ENCODE data around the gene MAPK8. TPM values are rescaled to one million over a fixed set of nuclear protein-coding genes. Genes with fewer than 3 reads are reported as not detected.

MAPK8 gene
- polyA plus RNA-seq, 2 donors, result 14.5 to 16.1 TPM

DNA sequence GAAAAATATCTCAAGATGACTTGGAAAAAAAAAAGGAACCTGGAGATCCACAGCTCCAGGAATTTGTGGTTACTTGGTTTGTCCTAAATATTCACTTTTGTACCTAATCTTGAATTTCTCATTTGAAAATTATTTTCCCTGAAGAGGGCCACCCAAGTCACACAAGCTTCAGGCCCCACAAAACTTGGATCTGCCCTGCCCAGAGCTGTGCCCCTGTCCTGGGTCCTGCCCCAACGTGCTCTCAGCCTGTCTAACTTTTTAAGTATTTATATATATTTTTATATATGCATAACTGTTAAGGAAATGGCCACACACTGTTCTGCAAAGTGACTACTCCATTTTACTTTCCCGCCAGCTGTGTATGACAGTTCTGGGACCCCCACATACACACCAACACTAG, 174.9 kb downstream of the MAPK8 start:
- Histone ChIP-seq H3K9me3 (ENCODE audit: control insufficient read depth in 2 of 2, insufficient read depth in 1 of 2, low read depth in 1 of 2, low read length in 1 of 2) (no peaks in the 10 kb centered on the region), H3K4me3 (ENCODE audit: low read depth in 1 of 2, low read length in 2 of 2) (no peak overlapping the region), H3K36me3 (ENCODE audit: control insufficient read depth in 2 of 2, insufficient read depth in 2 of 2, low read length in 1 of 2) (no peaks in the 10 kb centered on the region), H3K27me3 (ENCODE audit: control insufficient read depth in 1 of 2, insufficient read depth in 2 of 2, low read length in 2 of 2) (no peaks in the 10 kb centered on the region), H3K27ac (ENCODE audit: low read depth in 2 of 2, low read length in 1 of 2) (no peak overlapping the region), H3K4me1 (ENCODE audit: control insufficient read depth in 2 of 2, insufficient read depth in 2 of 2, low read length in 1 of 2) (no peaks in the 10 kb centered on the region)
- WGBS, 2 donors, result 72 to 73% methylated on average over 2 of the region's 2 CpGs

DNA sequence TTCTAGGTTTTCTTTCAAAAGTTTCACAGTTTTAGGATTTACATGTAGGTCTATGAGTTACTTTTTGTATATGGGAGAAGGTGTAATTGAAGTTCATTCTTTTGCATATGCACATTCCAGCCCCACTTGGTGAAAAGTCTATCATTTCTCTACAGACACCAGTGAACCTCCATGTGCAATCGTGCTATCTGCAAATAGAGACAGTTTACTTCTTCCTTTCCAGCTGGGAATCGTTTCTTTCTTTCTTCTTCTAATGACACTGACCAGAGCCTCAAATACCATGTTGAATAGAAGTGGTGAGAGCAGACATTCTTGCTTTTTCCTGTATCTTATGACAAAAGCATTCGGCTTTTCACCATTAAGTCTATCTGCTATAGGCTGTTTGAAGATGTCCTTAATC, 175.7 kb downstream of the MAPK8 start:
- Histone ChIP-seq H3K27ac (ENCODE audit: low read depth in 2 of 2, low read length in 1 of 2) (no peak overlapping the region), H3K27me3 (ENCODE audit: control insufficient read depth in 1 of 2, insufficient read depth in 2 of 2, low read length in 2 of 2) (no peaks in the 10 kb centered on the region), H3K4me3 (ENCODE audit: low read depth in 1 of 2, low read length in 2 of 2) (no peak overlapping the region), H3K9me3 (ENCODE audit: control insufficient read depth in 2 of 2, insufficient read depth in 1 of 2, low read depth in 1 of 2, low read length in 1 of 2) (no peaks in the 10 kb centered on the region), H3K36me3 (ENCODE audit: control insufficient read depth in 2 of 2, insufficient read depth in 2 of 2, low read length in 1 of 2) (no peaks in the 10 kb centered on the region), H3K4me1 (ENCODE audit: control insufficient read depth in 2 of 2, insufficient read depth in 2 of 2, low read length in 1 of 2) (no peaks in the 10 kb centered on the region)
- WGBS, 2 donors, result 70 to 76% methylated on average over 3 of the region's 3 CpGs

DNA sequence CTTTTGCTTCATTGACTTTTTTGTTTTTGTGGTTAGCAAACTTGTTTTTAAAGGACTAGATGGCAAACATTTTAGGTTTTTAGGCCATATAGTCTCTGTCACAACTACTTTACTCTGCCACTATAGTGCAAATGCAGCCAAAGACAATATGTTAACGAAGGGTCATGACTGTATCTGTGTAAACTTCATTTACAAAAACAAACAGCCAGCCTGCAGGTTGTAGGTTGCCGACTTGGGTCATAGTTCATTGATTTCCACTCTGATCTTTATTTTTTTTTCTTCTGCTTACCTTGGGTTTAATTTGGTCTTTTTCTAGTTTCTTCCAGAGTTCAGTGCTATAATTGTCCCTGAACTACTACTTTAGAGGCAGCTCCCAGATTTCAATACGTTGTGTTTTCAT, 178.4 kb downstream of the MAPK8 start:
- WGBS, 2 donors, result 61 to 79% methylated on average over 3 of the region's 3 CpGs
- Histone ChIP-seq H3K27me3 (ENCODE audit: control insufficient read depth in 1 of 2, insufficient read depth in 2 of 2, low read length in 2 of 2) (no peaks in the 10 kb centered on the region), H3K9me3 (ENCODE audit: control insufficient read depth in 2 of 2, insufficient read depth in 1 of 2, low read depth in 1 of 2, low read length in 1 of 2) (no peaks in the 10 kb centered on the region), H3K4me1 (ENCODE audit: control insufficient read depth in 2 of 2, insufficient read depth in 2 of 2, low read length in 1 of 2) (no peaks in the 10 kb centered on the region), H3K36me3 (ENCODE audit: control insufficient read depth in 2 of 2, insufficient read depth in 2 of 2, low read length in 1 of 2) (no peaks in the 10 kb centered on the region), H3K27ac (ENCODE audit: low read depth in 2 of 2, low read length in 1 of 2) (no peak overlapping the region), H3K4me3 (ENCODE audit: low read depth in 1 of 2, low read length in 2 of 2) (no peak overlapping the region)

DNA sequence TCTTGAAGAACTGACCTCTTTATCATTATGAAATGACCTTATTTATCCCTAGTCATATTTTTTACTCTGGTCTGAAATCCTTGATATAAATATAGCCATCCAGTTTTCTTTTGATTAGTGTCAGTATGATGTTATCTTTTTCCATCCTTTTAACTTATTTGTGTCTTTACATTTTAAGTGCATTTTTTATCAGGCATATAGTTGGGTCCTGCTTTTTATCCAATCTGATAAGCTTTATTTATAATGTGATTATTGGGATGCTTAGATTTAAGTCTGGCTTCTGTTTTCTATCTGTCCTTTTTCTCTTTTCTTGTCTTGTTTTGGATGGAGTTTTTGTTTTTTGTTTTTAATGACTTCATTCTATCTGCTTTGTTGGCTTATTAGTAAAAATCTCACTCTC, 179.2 kb downstream of the MAPK8 start:
- Histone ChIP-seq H3K27me3 (ENCODE audit: control insufficient read depth in 1 of 2, insufficient read depth in 2 of 2, low read length in 2 of 2) (peaks cover 0 to 2% of the 10 kb centered on the region in 2 donors), H3K4me3 (ENCODE audit: low read depth in 1 of 2, low read length in 2 of 2) (no peak overlapping the region), H3K27ac (ENCODE audit: low read depth in 2 of 2, low read length in 1 of 2) (no peak overlapping the region), H3K4me1 (ENCODE audit: control insufficient read depth in 2 of 2, insufficient read depth in 2 of 2, low read length in 1 of 2) (no peaks in the 10 kb centered on the region), H3K36me3 (ENCODE audit: control insufficient read depth in 2 of 2, insufficient read depth in 2 of 2, low read length in 1 of 2) (no peaks in the 10 kb centered on the region), H3K9me3 (ENCODE audit: control insufficient read depth in 2 of 2, insufficient read depth in 1 of 2, low read depth in 1 of 2, low read length in 1 of 2) (no peaks in the 10 kb centered on the region)

DNA sequence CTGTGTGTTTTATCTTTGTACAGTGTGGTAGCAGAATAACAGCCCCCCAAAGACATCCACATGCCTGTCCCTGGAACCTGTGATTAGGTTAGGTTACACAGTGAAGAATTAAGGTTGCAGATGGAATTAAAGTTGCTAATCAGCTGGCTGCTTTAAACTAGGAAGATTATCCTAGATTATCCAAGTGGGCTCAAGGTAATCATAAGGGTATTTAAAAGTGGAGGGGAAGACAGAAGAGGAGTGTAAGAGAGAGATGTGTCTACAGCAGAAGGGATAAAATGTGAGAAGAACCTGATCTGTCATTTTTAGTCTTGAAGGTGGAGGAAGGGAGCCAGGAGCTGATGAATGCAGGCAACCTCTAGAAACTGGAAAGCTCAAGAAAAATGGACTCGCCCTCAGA, 180.8 kb downstream of the MAPK8 start:
- H3K4me3 ChIP-seq (ENCODE audit: low read depth in 1 of 2, low read length in 2 of 2), result no peak overlapping the region
- no peaks in the 10 kb centered on the region for H3K4me1 ChIP-seq (ENCODE audit: control insufficient read depth in 2 of 2, insufficient read depth in 2 of 2, low read length in 1 of 2)
- H3K27ac ChIP-seq (ENCODE audit: low read depth in 2 of 2, low read length in 1 of 2), result no peak overlapping the region
- peaks cover 0 to 3% of the 10 kb centered on the region in 2 donors for H3K27me3 ChIP-seq (ENCODE audit: control insufficient read depth in 1 of 2, insufficient read depth in 2 of 2, low read length in 2 of 2)
- no peaks in the 10 kb centered on the region for H3K9me3 ChIP-seq (ENCODE audit: control insufficient read depth in 2 of 2, insufficient read depth in 1 of 2, low read depth in 1 of 2, low read length in 1 of 2)
- 76 to 88% methylated on average over 1 of the region's 1 CpG for WGBS, 2 donors
- H3K36me3 ChIP-seq (ENCODE audit: control insufficient read depth in 2 of 2, insufficient read depth in 2 of 2, low read length in 1 of 2), result no peaks in the 10 kb centered on the region

Other genes starting within 250 kb of the MAPK8 start
- gene FRMPD2, start 32.0 kb upstream of the MAPK8 start, polyA plus RNA-seq, result under 1 TPM; 0.02 to 0.06 TPM

All from esophagus (tissue), 2 donors.